Superior temporal gyrus (tissue), 1 donor: ENCODE measurements around the gene MNAT1.

ENCODE experiments used
- DNase-seq: peaks from one replicate; pipeline ENCODE4 v3.0.0-alpha.2; 2016; ENCODE audit errors: extremely low spot score

The MNAT1 gene

GRCh38 chr14:60965402-60965801, 230.8 kb downstream of the MNAT1 start:
- DNase-seq, result no peak

GRCh38 chr14:60968099-60968498, 233.5 kb downstream of the MNAT1 start:
- no peak for DNase-seq

- no peak for DNase-seq
Measured at GRCh38 chr14:60968671-60969070, 234.1 kb downstream of the MNAT1 start.

GRCh38 chr14:60970146-60970545, 235.6 kb downstream of the MNAT1 start:
- no peak for DNase-seq

- DNase-seq, result no peak
Measured at GRCh38 chr14:60971271-60971670, 236.7 kb downstream of the MNAT1 start.

GRCh38 chr14:60972295-60972694, 237.7 kb downstream of the MNAT1 start:
- no peak for DNase-seq

GRCh38 chr14:60973070-60973469, 238.5 kb downstream of the MNAT1 start:
- no peak for DNase-seq

GRCh38 chr14:60974090-60974651, 239.6 kb downstream of the MNAT1 start:
- no peak for DNase-seq

GRCh38 chr14:60975551-60975950, 241.0 kb downstream of the MNAT1 start:
- no peak for DNase-seq

GRCh38 chr14:60977847-60978246, 243.3 kb downstream of the MNAT1 start:
- no peak for DNase-seq

GRCh38 chr14:60980811-60981632, 246.5 kb downstream of the MNAT1 start, which contains the start of the genes SLC38A6 and TRMT5:
SLC38A6 (plus strand) TSS chr14:60981245; CDS start chr14:60981278, 33 bp downstream.
TRMT5 (minus strand) TSS chr14:60981079; CDS start chr14:60980973, 106 bp downstream.
- peak; percentile 95 for DNase-seq

GRCh38 chr14:60981633-60982455, 247.3 kb downstream of the MNAT1 start:
- DNase-seq, result no peak

GRCh38 chr14:60984196-60984595, 249.6 kb downstream of the MNAT1 start:
- DNase-seq, result no peak

- no peak for DNase-seq
Measured at GRCh38 chr14:60986500-60986899, 251.9 kb downstream of the MNAT1 start.

GRCh38 chr14:60989599-60989998, 255.0 kb downstream of the MNAT1 start:
- DNase-seq, result no peak

GRCh38 chr14:60998617-60999016, 264.1 kb downstream of the MNAT1 start:
- DNase-seq, result no peak

- DNase-seq, result no peak
Measured at GRCh38 chr14:60999536-60999935, 265.0 kb downstream of the MNAT1 start.

GRCh38 chr14:61003571-61003970, 269.0 kb downstream of the MNAT1 start:
- DNase-seq, result no peak

GRCh38 chr14:61019537-61019936, 285.0 kb downstream of the MNAT1 start:
- DNase-seq, result no peak
